Endothelial cell of umbilical vein (primary cell): Measurements from ENCODE around the gene CLCN3. TPM values are rescaled to one million over a fixed set of nuclear protein-coding genes. Genes with fewer than 3 reads are reported as not detected.

Source experiments
- BruUV-seq: library from RNA; stranded (reverse); fragments of 400-500 nt; replicated peaks from 2 replicates; lab custom pipeline; 2021; lab: Mats Ljungman, UMichigan
- CTCF ChIA-PET: fragments of 300-600, 350-600 bp; sonication (Branson Sonifier 250); formaldehyde crosslinking; loops from one replicate; lab custom pipeline; 2021; ENCODE audit warnings: antibody characterized with exemption, inconsistent platforms; lab: Charles Lee
- POLR2A ChIA-PET: fragments of 300-600, 350-600 bp; sonication (Branson Sonifier 250); formaldehyde crosslinking; loops from one replicate; lab custom pipeline; 2021; ENCODE audit warnings: antibody characterized with exemption, inconsistent platforms; lab: Charles Lee
- DNase-seq: peaks from one replicate; pipeline ENCODE4 v3.0.0-alpha.2; 2011; ENCODE audit warnings: low read depth, low spot score
- FAIRE-seq: peaks from 2 replicates; lab custom pipeline; 2011; peaks lifted over from hg19 to GRCh38; lab: Jason Lieb, UNC
- H2AFZ ChIP-seq: 2 replicates; pipeline ENCODE4 v1.6.0; 2012; ENCODE audit warnings: low read depth, low read length, control low read depth, inconsistent platforms
- H3K27ac ChIP-seq: 2 replicates; pipeline ENCODE4 v1.5.1; 2011; ENCODE audit warnings: low read depth, mild to moderate bottlenecking, control low read depth, low read length, moderate library complexity; ENCODE audit not compliant: insufficient read depth
- H3K27me3 ChIP-seq, 2 experiments: 2 replicates each; pipeline versions ENCODE4 v1.6.0 to v1.6.1; 2011; ENCODE audit warnings: low read length in 2 of 2, mixed read lengths in 1 of 2; ENCODE audit not compliant: control insufficient read depth in 2 of 2, insufficient read depth in 2 of 2
- H3K36me3 ChIP-seq, 2 experiments: 2 replicates in 1 of 2; 3 replicates in 1 of 2; pipeline ENCODE4 v1.5.1; 2011; ENCODE audit warnings: low read length in 2 of 2, mild to moderate bottlenecking in 1 of 2, moderate library complexity in 1 of 2; ENCODE audit not compliant: control insufficient read depth in 2 of 2, insufficient read depth in 2 of 2; ENCODE audit errors: extremely low read depth in 1 of 2
- H3K4me1 ChIP-seq: 3 replicates; pipeline ENCODE4 v1.5.1; 2011; ENCODE audit warnings: mild to moderate bottlenecking, low read length; ENCODE audit not compliant: control insufficient read depth, insufficient read depth; ENCODE audit errors: extremely low read depth
- H3K4me2 ChIP-seq: 2 replicates; pipeline ENCODE4 v1.6.1; 2011; ENCODE audit warnings: low read length, control low read depth, mixed read lengths; ENCODE audit not compliant: insufficient read depth
- H3K4me3 ChIP-seq, 3 experiments: fragments of 200-600 bp in 1 of 3; sonication (generic), shearing (Covaris generic) in 1 of 3; replicated peaks in 1 of 3; 2 replicates each; pipeline ENCODE4 v1.5.1; 2011 to 2016; ENCODE audit warnings: control low read depth in 3 of 3, low read length in 3 of 3, mild to moderate bottlenecking in 2 of 3, inconsistent platforms in 1 of 3, low read depth in 1 of 3, moderate library complexity in 1 of 3; ENCODE audit not compliant: insufficient read depth in 1 of 3
- H3K79me2 ChIP-seq: 2 replicates; pipeline ENCODE4 v1.6.0; 2012; ENCODE audit warnings: low read length, inconsistent platforms; ENCODE audit not compliant: control insufficient read depth, insufficient read depth
- H3K9ac ChIP-seq: replicated peaks from 2 replicates; pipeline ENCODE3; 2011; ENCODE audit warnings: low read length, control low read depth; ENCODE audit not compliant: insufficient read depth; ENCODE audit errors: extremely low read depth
- H3K9me1 ChIP-seq: replicated peaks from 3 replicates; pipeline ENCODE4 v1.6.0; 2011; ENCODE audit warnings: mild to moderate bottlenecking, low read length; ENCODE audit not compliant: control insufficient read depth, insufficient read depth; ENCODE audit errors: extremely low read depth
- H3K9me3 ChIP-seq: replicated peaks from 2 replicates; pipeline ENCODE4 v1.5.1; 2012; ENCODE audit warnings: low read length, inconsistent platforms; ENCODE audit not compliant: control insufficient read depth, insufficient read depth
- H4K20me1 ChIP-seq: replicated peaks from 2 replicates; pipeline ENCODE3; 2011; ENCODE audit warnings: mild to moderate bottlenecking, low read length; ENCODE audit not compliant: control insufficient read depth, insufficient read depth; ENCODE audit errors: extremely low read depth
- CTCF ChIP-seq, 2 donors: IDR thresholded peaks; 1 replicate in 1 of 2; 2 replicates in 1 of 2; pipeline ENCODE4 v1.5.1; 2011; ENCODE audit warnings: low read length in 2 of 2, mild to moderate bottlenecking in 2 of 2, moderate library complexity in 2 of 2, control low read depth in 1 of 2, inconsistent platforms in 1 of 2, low read depth in 1 of 2; ENCODE audit not compliant: insufficient read depth in 1 of 2; ENCODE audit errors: extremely low read depth in 1 of 2
- GATA2 ChIP-seq: IDR thresholded peaks from 2 replicates; pipeline ENCODE4 v1.7.0; 2011; ENCODE audit warnings: low read depth, mild to moderate bottlenecking, moderate library complexity, mixed read lengths, low read length; ENCODE audit not compliant: insufficient read length, insufficient read depth
- MYC ChIP-seq: IDR thresholded peaks from one replicate; pipeline ENCODE4 v1.6.1; 2011; ENCODE audit warnings: mild to moderate bottlenecking, low read depth, low read length
- POLR2A ChIP-seq: IDR thresholded peaks from 2 replicates; pipeline ENCODE4 v1.6.1; 2012; ENCODE audit warnings: low read depth, mild to moderate bottlenecking, control low read depth, low read length
- dilution Hi-C: fragments of 300-500 bp; cut with MboI; formaldehyde crosslinking; loops from one replicate; pipeline ENCODE4 v1.15.0; 2019; ENCODE audit warnings: low sequenced_read_pairs; ENCODE audit not compliant: extremely low pct_ligation_motif_present
- intact Hi-C: fragments of 100-400 bp; cut with micrococcal nuclease; formaldehyde crosslinking; loops from one replicate; pipeline ENCODE4 v1.10.0; 2022
- polyA plus RNA-seq, 4 experiments: library from polyadenylated mRNA; depleted of rRNA in 3 of 4; stranded (reverse) in 3 of 4; unstranded in 1 of 4; fragments of >200 nt; gene quantifications; 2 replicates each; pipeline versions ENCODE4 v1.2.1 to v1.2.3, GENCODE V29; 2011 to 2012; ENCODE audit warnings: missing spikeins in 1 of 4
- total RNA-seq: library from RNA; stranded (reverse); gene quantifications from 2 replicates; pipeline ENCODE4 v1.2.3, GENCODE V29; 2021

The CLCN3 gene
- total and polyA plus RNA-seq, 2 donors (not counting 3 experiments of a cell fraction or from before 2014, with no cell fraction given): 16.5 to 51.4 TPM

- TF ChIP-seq CTCF (IDR thresholded peaks at IDR 0.05; ENCODE audit: extremely low read depth in 1 of 2, insufficient read depth in 1 of 2, low read depth in 1 of 2, low read length in 2 of 2) (no peak), GATA2 (peak; percentile 22), POLR2A (no peak), MYC (no peak)
- peaks cover 48% of the 10 kb centered on the region for H3K4me1 ChIP-seq
- peak overlapping the region in 1 of 3 experiments; percentile 8 for H3K4me3 ChIP-seq
- H3K9me1 ChIP-seq: peaks cover 2% of the 10 kb centered on the region
- peak overlapping the region; percentile 76 for H3K27ac ChIP-seq
- H3K79me2 ChIP-seq: peaks cover 20% of the 10 kb centered on the region
- ChIA-PET CTCF (interaction anchor here (0.6 to 2.1 kb wide), 5 partner anchors 46 to 108 kb away, joined by 3 to 8 read pairs (median 3); no protein-coding TSS in a partner anchor), POLR2A (interaction anchor here (1.2 kb wide), 1 partner anchor 44 kb away, joined by 3 read pairs; the partner anchor contains the start of gene CLCN3)
- H3K36me3 ChIP-seq: peaks cover 0 to 2% of the 10 kb centered on the region in 2 experiments
- no peaks in the 10 kb centered on the region for H3K9me3 ChIP-seq
- FAIRE-seq (peak; percentile 73), DNase-seq (peak; percentile 72)
- H3K9ac ChIP-seq: peak overlapping the region; percentile 69
- BruUV-seq: no TSS peak
- dilution Hi-C loops (no loop called here), intact Hi-C loops (loop anchor here (1.0 to 5.0 kb wide), 3 partner anchors 44 to 92 kb away; partner anchors contain the start of genes CLCN3 and HPF1)
- H3K4me2 ChIP-seq: peak overlapping the region; percentile 68
- no peak overlapping the region for H2AFZ ChIP-seq
- no peaks in the 10 kb centered on the region for H3K27me3 ChIP-seq
- no peaks in the 10 kb centered on the region for H4K20me1 ChIP-seq
Measured at GRCh38 chr4:169664615-169665014, 44.2 kb downstream of the CLCN3 start.
